Suprapubic skin (tissue), 3 donors: ENCODE data around the gene PARVA.

Experiments used
- EP300 ChIP-seq: sonication (generic); formaldehyde crosslinking; IDR thresholded peaks from one replicate; pipeline ENCODE4 v1.6.1; 2017; ENCODE audit warnings: antibody characterized with exemption
- TF ChIP-seq, protein P1 (sequence below), 2 donors: fragments of 200-600 bp in 1 of 2; fragments of 450-650 bp in 1 of 2; sonication (generic) in 1 of 2; IDR thresholded peaks; one replicate each; pipeline ENCODE4 v1.5.1; 2016 to 2019; ENCODE audit warnings: antibody characterized with exemption in 2 of 2, mild to moderate bottlenecking in 1 of 2, moderate library complexity in 1 of 2

DNA sequence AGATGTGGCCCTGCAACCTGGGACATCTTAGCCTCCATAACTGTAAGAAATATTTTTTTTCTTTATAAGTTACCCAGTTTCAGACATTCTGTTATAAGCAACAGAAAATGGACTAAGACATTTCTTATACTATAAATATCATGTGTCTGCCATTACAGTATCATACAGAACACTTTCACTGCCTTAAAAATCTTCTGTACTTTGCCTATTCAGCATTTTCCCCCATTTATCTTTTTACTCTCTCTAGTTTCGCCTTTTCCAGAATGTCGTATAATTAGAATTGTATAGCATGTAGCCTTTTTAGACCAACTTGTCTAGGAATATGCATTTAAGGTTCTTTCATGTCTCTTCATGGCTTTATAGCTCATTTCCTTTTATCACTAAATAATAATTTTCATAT lies 88.0 kb downstream of the PARVA start:
- TF ChIP-seq, protein P1, sequence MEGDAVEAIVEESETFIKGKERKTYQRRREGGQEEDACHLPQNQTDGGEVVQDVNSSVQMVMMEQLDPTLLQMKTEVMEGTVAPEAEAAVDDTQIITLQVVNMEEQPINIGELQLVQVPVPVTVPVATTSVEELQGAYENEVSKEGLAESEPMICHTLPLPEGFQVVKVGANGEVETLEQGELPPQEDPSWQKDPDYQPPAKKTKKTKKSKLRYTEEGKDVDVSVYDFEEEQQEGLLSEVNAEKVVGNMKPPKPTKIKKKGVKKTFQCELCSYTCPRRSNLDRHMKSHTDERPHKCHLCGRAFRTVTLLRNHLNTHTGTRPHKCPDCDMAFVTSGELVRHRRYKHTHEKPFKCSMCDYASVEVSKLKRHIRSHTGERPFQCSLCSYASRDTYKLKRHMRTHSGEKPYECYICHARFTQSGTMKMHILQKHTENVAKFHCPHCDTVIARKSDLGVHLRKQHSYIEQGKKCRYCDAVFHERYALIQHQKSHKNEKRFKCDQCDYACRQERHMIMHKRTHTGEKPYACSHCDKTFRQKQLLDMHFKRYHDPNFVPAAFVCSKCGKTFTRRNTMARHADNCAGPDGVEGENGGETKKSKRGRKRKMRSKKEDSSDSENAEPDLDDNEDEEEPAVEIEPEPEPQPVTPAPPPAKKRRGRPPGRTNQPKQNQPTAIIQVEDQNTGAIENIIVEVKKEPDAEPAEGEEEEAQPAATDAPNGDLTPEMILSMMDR (IDR thresholded peaks at IDR 0.05): no peak
- no peak for TF ChIP-seq EP300
